Right ventricle myocardium superior (tissue), 1 donor: ENCODE results near the gene MMP13. TPM values are rescaled to one million over a fixed set of nuclear protein-coding genes. Genes with fewer than 3 reads are reported as not detected.
"Not testable (repeated sequence)": the region's sequence is repeated elsewhere in the genome, so short reads cannot be mapped to it uniquely, and the experiment has no call there.

ENCODE experiments used
- ATAC-seq: fragments of 200-7000 bp; cut with Tn5 transposase; one replicate; pipeline ENCODE4 v1.9.1; 2020; ENCODE audit warnings: mild to moderate bottlenecking; ENCODE audit not compliant: poor library complexity
- DNase-seq: peaks from one replicate; pipeline ENCODE4 v3.0.0-alpha.2; 2020
- intact Hi-C: fragments of 100-400 bp; cut with DNase I; formaldehyde crosslinking; loops from one replicate; pipeline ENCODE4 v1.11.2; 2022
- long read RNA-seq: library from polyadenylated mRNA; unstranded; transcript quantifications from one replicate; pipeline ENCODE4 v2.0.0, GENCODE V29; 2021
- total RNA-seq: library from RNA; stranded (reverse); fragmentation: NEBNext Ultra II Directional; extraction: Animal tissue kit (Norgen Biotek cat#: 25700); gene quantifications from one replicate; pipeline ENCODE4 v1.2.1, GENCODE V29; 2021
- donor health status: DM: no; HTN: yes; CAD: no; lungs with severe emphysema.

The MMP13 gene
- not detected for total RNA-seq
- long read RNA-seq, result 0 reads

DNA sequence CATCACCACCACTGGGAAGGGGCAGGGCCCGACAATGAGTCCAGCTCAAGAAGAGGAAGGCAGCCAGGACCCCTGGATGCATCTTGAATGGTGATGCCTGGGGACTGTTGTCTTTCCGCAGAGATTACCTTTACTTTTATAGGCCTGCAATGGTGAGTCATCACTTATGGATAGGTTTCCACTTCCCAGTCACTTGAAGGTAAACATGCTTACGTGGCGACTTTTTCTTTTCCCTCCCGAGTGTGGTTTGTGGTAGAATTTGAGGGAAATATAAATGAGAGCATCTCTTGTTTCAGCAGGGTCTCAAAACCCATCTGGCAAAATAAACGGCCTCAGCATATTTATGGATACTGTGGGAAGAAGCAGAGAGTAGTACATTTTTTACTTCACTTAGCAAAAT lies at the start of gene MMP13:
TSS of gene MMP13 (minus strand) at position 109 of the 400 bp plus-strand sequence. CDS start at position 82, 27 bp downstream.
- intact Hi-C loops, result no loop called here
- ATAC-seq, result no peak
- no peak for DNase-seq

DNA sequence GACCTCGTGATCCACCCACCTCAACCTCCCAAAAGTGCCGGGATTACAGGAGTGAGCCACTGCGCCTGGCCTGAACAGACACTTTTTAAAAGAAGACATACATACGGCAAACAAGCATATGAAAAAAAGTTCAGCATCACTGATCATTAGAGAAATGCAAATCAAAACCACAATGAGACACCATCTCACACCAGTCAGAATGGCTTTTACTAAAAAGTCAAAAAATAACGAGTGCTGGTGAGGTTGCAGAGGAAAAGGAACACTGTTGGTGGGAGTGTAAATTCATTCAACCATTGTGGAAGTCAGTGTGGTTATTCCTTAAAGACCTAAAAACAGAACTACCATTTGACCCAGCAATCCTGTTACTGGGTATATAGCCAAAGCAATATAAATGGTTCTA lies 48.7 kb upstream of the MMP13 start:
- intact Hi-C loops, DNase-seq, ATAC-seq: not testable (repeated sequence)

DNA sequence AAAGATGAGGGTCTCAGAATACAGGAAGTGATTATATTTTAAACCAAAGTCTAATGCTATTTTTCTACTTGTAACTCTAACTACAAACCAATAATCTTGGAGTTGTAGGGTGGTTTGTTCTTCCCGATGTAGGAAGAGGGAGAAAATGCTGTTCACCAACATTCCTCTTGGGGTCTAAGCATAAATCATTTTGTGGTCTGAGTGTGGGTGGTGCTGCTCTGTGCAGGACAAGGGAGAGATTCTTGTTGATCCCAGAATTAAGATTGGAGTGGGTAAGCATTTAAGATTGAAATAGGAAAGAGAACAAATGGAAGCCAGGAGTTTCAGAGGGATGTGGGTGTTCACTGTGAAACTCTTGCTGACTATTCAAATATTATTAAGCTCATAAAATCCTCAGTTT lies 38.6 kb upstream of the MMP13 start:
- intact Hi-C loops, result no loop called here
- no peak for DNase-seq
- no peak for ATAC-seq

DNA sequence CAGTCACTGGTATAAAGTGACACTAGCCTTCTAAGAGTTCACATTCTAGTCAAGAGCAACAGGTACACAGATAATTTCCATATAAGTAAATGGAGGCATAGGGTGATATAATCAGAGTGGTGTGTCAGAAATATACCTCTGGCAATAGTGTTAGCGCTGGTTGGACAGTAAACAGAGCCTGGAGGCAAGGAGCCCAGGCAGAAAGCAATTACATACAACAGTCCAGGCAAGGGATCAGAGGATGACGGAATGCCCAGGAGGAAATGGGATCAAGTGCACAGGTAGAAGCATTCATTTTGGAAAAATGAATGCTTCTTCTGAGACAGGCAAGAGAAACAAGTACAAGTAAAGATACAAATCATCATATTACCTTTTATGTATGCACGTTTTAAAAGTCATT lies 36.2 kb upstream of the MMP13 start:
- ATAC-seq (no peak), DNase-seq (no peak)
- intact Hi-C loops, result no loop called here

DNA sequence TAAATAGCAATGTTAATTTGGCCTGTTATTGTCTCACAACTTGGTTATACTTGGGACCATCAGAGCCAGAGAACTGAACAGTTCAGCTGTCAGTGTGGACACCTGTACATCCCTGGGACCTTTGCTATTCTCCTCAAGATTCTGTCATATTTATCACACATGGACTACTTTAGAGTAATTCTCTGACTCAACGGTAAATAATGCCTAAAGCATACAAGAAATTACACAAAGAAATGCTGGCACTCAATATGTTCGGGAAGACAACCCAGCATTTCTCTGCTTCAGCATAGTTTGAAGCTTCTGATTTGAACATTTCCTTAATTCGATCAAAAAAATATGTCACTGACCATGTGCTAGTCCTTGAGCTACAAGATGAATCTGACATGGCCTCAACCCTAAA lies 34.6 kb upstream of the MMP13 start:
- DNase-seq (no peak), ATAC-seq (no peak)
- intact Hi-C loops, result no loop called here

DNA sequence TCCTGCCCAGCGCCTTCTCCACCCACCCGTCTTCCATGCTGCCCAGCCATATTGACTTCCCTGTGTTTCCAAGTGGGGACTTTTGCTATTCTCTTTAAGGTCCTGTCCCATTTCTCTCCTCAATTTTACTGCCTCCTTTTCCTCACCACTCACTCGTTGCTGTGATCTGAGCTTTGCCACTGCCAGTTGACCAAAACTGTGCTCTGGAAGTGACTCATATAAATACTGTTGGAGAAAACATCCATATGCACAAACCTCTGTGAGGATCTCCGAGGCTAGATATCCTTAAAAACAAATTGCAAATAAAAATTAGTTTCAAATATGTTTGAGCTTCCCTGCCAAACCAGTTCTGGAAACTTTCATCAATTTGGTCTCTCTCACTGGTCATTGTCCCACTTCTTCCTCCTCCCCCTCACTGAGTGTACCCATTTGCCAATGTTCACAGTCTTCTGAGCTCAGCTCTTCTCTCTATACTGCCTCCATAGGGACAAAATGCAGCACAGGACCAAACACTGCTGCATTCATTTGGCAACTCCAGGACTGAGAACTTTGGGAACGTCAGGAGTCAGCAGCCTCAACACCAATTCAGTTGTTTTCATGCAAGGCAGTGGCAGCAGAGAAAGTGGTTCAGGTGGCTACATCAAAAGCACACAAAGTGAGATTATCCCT lies 34.0 kb upstream of the MMP13 start:
- DNase-seq, result no peak
- intact Hi-C loops, result no loop called here
- no peak for ATAC-seq

DNA sequence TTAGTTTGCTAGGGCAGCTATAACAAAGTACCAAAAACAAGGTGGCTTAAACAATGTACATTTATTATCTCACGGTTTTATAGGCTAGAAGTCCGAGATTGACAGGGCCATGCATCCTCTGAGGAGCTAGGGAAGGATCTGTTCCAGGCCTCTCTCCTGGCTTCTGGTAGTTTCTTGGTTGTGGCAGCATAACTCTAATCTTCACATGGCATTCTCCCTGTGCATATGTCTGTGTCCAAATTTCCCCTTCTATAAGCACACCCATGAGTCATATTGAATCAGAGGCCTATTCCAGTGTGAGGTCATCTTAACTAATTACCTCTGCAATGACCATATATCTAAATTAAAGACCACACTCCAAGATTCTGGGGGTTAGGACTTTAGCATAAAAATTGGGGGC lies 31.3 kb upstream of the MMP13 start:
- no peak for ATAC-seq
- intact Hi-C loops, result no loop called here

DNA sequence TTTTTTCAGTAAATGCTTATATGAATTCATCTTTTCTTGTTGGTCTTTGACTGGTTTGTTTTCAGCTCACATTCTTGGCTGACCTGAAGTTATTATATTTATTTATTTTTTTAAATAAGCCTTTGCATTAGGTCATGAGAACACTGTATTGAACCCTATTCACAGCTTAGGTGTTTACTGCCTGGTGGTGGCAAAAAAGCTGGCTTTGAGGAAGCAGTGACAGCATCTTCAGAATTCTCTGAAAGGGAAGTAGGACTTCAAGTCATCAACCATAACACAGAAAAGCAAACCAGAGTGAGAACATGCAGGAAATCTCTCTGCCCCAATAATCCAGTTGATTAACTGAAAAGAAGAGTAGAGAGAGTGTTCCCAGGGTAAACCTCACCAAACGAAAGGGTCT lies 30.3 kb upstream of the MMP13 start:
- ATAC-seq, result no peak

More for the DNA sequence above, 31.3 kb upstream of the MMP13 start:
- DNase-seq, result no peak

DNA sequence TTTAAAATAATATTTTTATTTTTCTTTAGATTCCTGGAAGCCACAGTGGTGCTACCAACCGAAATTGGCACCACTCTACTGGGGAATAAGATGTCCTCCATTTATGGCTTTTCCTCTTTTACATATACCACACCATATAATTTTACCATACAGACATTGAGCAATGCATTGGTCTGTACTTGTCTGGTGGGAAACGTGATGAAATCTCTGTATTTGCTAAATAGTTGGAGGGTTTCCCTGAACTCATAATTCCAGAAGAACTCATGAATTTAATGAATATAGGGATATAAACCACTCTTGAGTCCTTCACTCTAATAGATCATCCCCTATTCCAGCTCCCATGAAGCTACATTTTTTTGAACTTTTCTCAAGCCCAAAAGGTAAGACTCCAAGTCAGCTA lies 28.0 kb upstream of the MMP13 start:
- DNase-seq (no peak), ATAC-seq (no peak)
- intact Hi-C loops, result no loop called here

More for the DNA sequence above, 30.3 kb upstream of the MMP13 start:
- intact Hi-C loops, result no loop called here
- DNase-seq, result no peak

DNA sequence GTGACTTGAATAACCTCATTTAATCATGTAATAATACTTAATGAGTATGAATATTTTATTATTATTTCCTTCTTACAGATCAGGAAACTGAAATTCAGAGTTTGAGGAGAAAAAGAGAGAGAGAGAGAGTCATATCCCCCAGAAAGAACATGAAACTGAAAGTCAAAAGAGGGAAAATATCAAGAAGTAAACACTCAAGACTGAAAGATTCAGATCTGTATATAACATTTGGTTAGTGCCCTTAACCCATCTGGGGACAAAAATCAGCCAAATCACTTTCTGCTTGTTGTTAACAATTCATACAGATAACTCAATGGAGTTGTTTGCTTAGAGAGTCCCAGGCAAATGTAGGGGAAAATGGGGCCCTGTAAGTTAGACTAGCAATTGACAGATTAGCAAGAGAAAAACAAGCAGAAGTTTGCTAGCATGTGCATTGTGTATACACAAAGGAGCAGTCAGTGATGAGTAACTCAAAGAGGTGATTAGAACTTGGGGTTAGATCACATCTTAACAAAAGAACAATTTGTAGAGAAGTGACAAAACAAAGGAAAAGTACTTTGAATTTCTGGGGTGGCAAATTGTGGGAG lies 25.9 kb upstream of the MMP13 start:
- intact Hi-C loops, result no loop called here
- no peak for ATAC-seq

DNA sequence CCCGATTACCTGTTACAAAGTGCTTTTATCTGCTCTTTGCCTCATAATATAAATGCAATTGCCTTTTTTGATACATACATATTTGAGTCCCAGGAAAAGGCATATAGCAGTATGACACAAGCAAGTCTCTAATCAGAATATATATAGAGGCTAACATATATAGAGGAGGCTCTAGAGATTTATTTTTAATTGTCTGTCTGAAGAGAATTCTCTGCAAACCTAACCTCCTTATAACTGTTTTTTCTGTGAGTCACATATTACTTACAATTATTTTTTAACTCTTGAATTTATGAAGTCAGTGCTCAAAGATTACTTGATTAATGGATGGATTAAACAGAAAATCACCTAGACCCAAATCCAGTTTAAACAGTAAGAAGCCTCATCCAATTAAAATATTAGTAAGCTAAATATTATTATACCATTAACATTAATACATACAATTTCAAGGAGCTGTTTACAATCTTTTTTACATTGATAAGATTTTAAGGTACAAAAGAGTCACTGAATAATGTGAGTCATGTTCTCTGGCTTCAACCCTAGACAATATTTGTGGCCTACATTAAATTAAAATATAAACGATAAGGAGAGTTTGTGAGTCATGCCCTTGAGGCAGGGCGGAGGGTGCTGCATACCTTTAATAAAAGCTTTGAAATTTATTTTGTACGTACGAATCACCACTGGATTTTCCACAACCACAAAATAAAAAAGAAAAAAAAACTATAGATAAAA lies 19.2 kb upstream of the MMP13 start:
- DNase-seq (no peak), ATAC-seq (no peak)
- intact Hi-C loops, result no loop called here

More for the DNA sequence above, 25.9 kb upstream of the MMP13 start:
- no peak for DNase-seq

DNA sequence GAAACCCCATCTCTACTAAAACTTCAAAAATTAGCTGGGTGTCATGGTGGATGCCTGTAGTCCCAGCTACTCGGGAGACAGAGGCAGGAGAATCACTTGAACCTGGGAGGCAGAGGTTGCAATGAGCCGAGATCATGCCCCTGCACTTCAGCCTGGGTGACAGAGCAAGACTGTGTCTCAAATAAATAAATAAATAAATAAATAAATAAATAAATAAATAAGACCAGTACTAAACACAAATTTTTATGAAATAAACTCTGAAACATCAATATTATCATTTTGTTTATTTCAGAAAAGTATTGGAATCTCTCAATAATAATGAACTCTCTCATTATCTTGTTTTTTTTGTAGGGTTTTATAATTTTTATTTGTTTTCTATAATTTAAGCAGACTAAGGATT lies 18.2 kb upstream of the MMP13 start:
- DNase-seq, intact Hi-C loops, ATAC-seq: not testable (repeated sequence)

DNA sequence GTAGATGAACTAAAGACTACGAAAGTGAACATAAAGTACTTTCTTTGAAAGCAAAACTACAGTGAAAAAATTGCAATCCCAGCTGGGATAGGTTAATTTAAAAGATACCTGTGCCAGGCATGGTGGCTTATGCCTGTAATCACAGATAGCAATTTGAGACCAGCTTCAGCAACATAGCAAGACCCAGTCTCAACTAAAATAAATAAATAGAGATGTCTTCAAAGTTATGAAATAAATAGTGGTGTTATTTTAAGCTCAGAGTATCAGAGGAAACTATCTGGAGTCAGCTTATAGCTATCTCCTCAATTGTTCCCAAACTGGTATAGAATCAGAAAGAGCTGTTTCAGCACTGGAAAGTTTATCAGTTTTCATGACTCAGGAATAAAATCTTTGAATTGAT lies 17.3 kb upstream of the MMP13 start:
- DNase-seq (no peak), ATAC-seq (no peak)
- intact Hi-C loops, result no loop called here

DNA sequence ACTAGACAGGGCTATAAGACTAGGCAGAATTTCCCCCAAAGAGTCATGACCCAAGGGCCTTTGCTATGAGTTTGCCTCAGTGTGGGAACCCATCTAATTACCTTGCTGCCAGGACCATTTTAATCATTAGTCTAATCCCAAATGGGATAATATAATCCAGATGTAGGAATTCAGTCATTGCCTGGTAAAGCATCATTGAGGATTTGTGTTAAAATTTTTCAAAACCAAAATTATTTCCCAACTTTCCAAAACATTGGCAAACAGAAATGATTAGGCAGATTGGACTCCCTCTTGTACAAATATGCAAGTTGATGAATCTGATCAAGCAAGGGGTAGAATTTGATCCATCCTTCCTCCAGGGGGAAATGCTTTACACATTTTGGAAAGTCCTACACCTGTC lies 16.2 kb upstream of the MMP13 start:
- intact Hi-C loops, result no loop called here
- ATAC-seq (no peak), DNase-seq (no peak)

DNA sequence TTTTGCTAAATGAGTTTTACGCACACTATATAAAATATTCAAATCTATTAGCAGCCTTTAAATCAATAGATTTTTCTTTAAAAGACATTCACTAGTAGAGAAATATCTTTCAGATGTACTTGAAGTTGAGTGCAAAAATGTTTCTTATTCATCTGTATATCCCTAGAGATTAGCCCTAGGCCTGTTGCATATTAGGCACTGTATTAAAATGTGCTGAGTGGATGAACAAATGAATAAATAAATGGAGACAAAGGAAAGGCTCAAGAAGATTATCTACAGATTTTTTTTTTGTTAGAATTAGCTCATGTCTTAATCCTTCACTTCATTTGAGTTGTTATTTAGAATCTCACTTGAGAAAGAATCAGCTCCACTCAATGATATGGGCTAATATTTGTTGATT lies 12.0 kb upstream of the MMP13 start:
- no peak for DNase-seq
- no peak for ATAC-seq
- intact Hi-C loops, result no loop called here

DNA sequence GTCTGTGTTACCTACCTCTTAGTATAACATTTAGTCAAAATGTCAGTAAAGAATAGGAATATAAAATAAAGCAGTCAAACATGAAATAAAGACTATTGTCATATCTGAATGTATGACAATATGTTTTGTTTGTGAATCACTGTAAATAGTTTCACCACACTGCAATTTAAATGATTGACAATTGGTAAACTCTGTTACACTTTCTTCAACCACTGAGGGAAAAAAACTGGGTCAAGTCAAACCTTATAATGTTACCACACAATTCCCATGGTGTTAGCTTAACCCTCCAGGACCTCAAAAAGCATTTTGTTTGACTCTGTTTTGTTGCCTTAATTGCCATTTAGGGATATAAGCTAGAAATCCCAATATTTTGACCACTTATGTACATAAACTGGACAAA lies 10.5 kb upstream of the MMP13 start:
- ATAC-seq, result no peak
- no peak for DNase-seq
- intact Hi-C loops, result no loop called here

DNA sequence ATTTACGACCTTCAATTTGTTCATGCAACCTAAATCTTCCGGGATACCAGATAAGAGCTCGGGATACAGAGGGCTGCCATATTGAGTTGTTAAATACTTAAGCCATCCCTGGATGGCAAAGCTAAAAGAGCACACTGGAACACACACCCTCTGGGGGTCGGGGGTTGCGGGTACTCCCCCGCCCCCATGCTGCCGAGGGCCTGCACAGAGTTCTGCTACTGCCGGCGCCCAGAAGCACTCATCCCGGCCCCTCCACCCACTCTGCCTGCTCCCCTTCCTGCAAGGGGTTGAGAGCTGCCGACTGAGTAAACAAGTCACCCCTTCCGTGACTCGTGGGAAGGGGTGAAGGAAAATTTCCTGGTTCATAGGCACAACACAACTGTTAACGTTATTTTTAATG lies 9.3 kb upstream of the MMP13 start:
- intact Hi-C loops, result no loop called here
- DNase-seq (no peak), ATAC-seq (no peak)

DNA sequence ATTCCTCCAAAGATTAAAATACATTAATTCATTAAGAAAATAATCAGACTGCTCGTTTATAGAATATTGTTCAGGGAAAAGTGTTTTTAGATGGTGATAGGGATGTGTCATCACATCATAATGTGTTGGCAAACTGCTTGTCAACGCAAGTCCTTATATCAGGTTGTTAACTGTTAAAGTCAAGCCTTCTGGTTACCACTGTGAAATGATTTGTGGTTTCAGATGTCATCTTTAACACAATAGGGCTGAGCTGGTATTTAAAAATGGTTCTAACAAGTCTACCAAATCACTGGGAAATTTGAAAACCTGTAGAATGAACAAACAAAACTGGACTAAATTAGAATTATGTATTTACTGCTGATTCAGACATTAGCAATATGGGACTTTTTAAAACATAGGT lies 2.4 kb upstream of the MMP13 start:
- ATAC-seq (no peak), DNase-seq (no peak)
- intact Hi-C loops, result no loop called here

DNA sequence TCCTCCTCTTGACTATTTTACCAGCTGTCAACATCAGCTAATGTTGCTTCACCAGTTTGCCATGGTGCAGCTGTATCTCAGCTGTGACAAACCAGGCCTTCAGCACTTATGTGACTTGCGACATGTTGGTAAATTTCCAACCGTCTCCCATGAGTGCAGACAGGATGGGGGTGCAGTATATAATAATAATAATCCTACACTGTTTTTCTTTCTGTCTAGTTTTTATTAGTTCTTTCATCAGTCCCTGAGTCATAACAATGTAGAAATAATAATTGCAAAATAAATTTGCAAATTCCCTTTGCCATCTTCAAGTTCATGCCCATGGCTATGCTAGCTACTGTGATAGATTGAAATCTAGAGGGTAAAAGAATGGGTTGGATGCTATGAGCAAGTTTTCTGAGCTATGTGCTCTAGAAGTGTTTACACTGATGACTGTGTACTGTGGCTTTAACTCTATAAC lies 4.9 kb downstream of the MMP13 start:
- intact Hi-C loops, result no loop called here

DNA sequence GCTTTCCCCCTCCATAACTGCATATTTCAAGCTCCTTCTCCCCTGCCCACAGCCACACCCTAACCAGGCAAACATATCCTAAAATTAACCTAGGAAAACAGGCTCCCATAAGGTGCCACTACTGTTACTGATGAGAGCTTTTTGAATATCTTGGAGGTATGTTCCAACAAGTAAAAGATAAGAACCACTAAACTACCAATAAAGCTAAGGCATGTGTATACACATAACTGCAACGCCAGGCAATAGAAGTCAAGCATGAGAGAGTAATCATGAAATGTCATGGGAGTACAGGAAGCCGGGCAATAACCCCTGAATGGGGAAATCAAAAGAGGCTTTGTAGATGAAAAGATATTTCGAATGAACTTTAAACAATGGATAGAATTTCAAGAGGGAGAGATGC lies 9.3 kb downstream of the MMP13 start:
- DNase-seq (no peak), ATAC-seq (no peak)
- intact Hi-C loops, result no loop called here

More for the DNA sequence above, 4.9 kb downstream of the MMP13 start:
- ATAC-seq (peak; percentile 45), DNase-seq (no peak)
